ENCODE measurements around the gene NFKBIE.

- no peak for TF ChIP-seq REST (IDR thresholded peaks at IDR 0.05; ENCODE audit: borderline replicate concordance)
- no peak for TF ChIP-seq CTCF (IDR thresholded peaks at IDR 0.05; ENCODE audit: poor library complexity, severe bottlenecking)
- no peak for TF ChIP-seq MXI1 (conservative IDR thresholded peaks at IDR 0.05; ENCODE audit: poor library complexity, severe bottlenecking)
- no peak for TF ChIP-seq RAD21 (conservative IDR thresholded peaks at IDR 0.05)
Observed at GRCh38 chr6:44272529-44272928, 7.2 kb upstream of the NFKBIE start.
